H9 (cell line): ENCODE results near the gene DGCR2. TPM values are rescaled to one million over a fixed set of nuclear protein-coding genes. Genes with fewer than 3 reads are reported as not detected.

ENCODE experiments used
- DNase-seq: peaks from one replicate; pipeline ENCODE4 v3.0.0-alpha.2; 2017
- H2AFZ ChIP-seq: one replicate; pipeline ENCODE4 v1.6.1; 2013; ENCODE audit warnings: mild to moderate bottlenecking, low read length, control low read depth, moderate library complexity
- H2AK5ac ChIP-seq: 2 replicates; pipeline ENCODE4 v1.6.1; 2013; ENCODE audit warnings: low read length, control low read depth, mixed read lengths; ENCODE audit not compliant: insufficient read length
- H2BK120ac ChIP-seq: one replicate; pipeline ENCODE4 v1.6.1; 2013; ENCODE audit warnings: low read depth, mild to moderate bottlenecking, low read length, control low read depth, inconsistent platforms; ENCODE audit not compliant: poor library complexity, severe bottlenecking
- H2BK12ac ChIP-seq: 2 replicates; pipeline ENCODE4 v1.6.1; 2013; ENCODE audit warnings: low read length, control low read depth, mixed read lengths, low read depth; ENCODE audit not compliant: insufficient read length
- H2BK15ac ChIP-seq: 2 replicates; pipeline ENCODE4 v1.6.1; 2013; ENCODE audit warnings: low read depth, low read length, control low read depth
- H2BK20ac ChIP-seq: one replicate; pipeline ENCODE4 v1.6.1; 2013; ENCODE audit warnings: low read depth, mild to moderate bottlenecking, low read length, control low read depth, inconsistent platforms; ENCODE audit not compliant: poor library complexity, severe bottlenecking
- H2BK5ac ChIP-seq: 2 replicates; pipeline ENCODE4 v1.6.1; 2013; ENCODE audit warnings: low read length, control low read depth, mixed read lengths; ENCODE audit not compliant: insufficient read length
- H3K14ac ChIP-seq: 2 replicates; pipeline ENCODE4 v1.6.1; 2013; ENCODE audit warnings: low read length, control low read depth; ENCODE audit not compliant: insufficient read depth
- H3K18ac ChIP-seq: 2 replicates; pipeline ENCODE4 v1.6.1; 2013; ENCODE audit warnings: low read depth, mild to moderate bottlenecking, mixed read lengths, low read length, control low read depth; ENCODE audit not compliant: insufficient read length
- H3K23ac ChIP-seq: 2 replicates; pipeline ENCODE4 v1.6.1; 2013; ENCODE audit warnings: low read length, control low read depth, mixed read lengths, low read depth; ENCODE audit not compliant: insufficient read length
- H3K23me2 ChIP-seq: 2 replicates; pipeline ENCODE4 v1.6.1; 2013; ENCODE audit warnings: low read depth, mild to moderate bottlenecking, mixed read lengths, low read length, control low read depth; ENCODE audit not compliant: insufficient read length, poor library complexity, severe bottlenecking
- H3K27ac ChIP-seq: 2 replicates; pipeline ENCODE4 v1.5.1; 2013; ENCODE audit warnings: low read length, control low read depth, mixed read lengths, low read depth; ENCODE audit not compliant: insufficient read length
- H3K27me3 ChIP-seq: 2 replicates; pipeline ENCODE4 v1.6.1; 2013; ENCODE audit warnings: low read length, control low read depth, inconsistent platforms; ENCODE audit not compliant: insufficient read depth
- H3K4ac ChIP-seq: 2 replicates; pipeline ENCODE4 v1.6.1; 2013; ENCODE audit warnings: low read depth, mild to moderate bottlenecking, control low read depth, inconsistent platforms, low read length, moderate library complexity
- H3K4me1 ChIP-seq: 2 replicates; pipeline ENCODE4 v1.6.1; 2013; ENCODE audit warnings: low read length, control low read depth, inconsistent platforms; ENCODE audit not compliant: insufficient read depth
- H3K4me2 ChIP-seq: 2 replicates; pipeline ENCODE4 v1.6.1; 2013; ENCODE audit warnings: low read length, control low read depth, mixed read lengths; ENCODE audit not compliant: insufficient read length, insufficient read depth
- H3K56ac ChIP-seq: 2 replicates; pipeline ENCODE4 v1.6.1; 2013; ENCODE audit warnings: low read depth, mild to moderate bottlenecking, mixed read lengths, low read length, control low read depth; ENCODE audit not compliant: insufficient read length
- H3K79me1 ChIP-seq: 2 replicates; pipeline ENCODE4 v1.6.1; 2013; ENCODE audit warnings: low read depth, mild to moderate bottlenecking, moderate library complexity, low read length, control low read depth, inconsistent platforms; ENCODE audit not compliant: insufficient read depth, poor library complexity, severe bottlenecking
- H3K79me2 ChIP-seq: 2 replicates; pipeline ENCODE4 v1.6.1; 2013; ENCODE audit warnings: low read length, control low read depth, inconsistent platforms; ENCODE audit not compliant: insufficient read depth
- H3K9ac ChIP-seq: 2 replicates; pipeline ENCODE4 v1.6.1; 2013; ENCODE audit warnings: low read length, control low read depth, mixed read lengths; ENCODE audit not compliant: insufficient read length; ENCODE audit errors: extremely low read depth
- H3K9me3 ChIP-seq: one replicate; pipeline ENCODE4 v1.6.1; 2013; ENCODE audit warnings: low read depth, low read length, inconsistent platforms; ENCODE audit not compliant: control insufficient read depth
- H3T11ph ChIP-seq: one replicate; pipeline ENCODE4 v1.6.1; 2013; ENCODE audit warnings: mild to moderate bottlenecking, low read length, control low read depth, inconsistent platforms
- H4K20me1 ChIP-seq: one replicate; pipeline ENCODE4 v1.6.1; 2013; ENCODE audit not compliant: control insufficient read depth, insufficient read length, insufficient read depth
- H4K5ac ChIP-seq: 2 replicates; pipeline ENCODE4 v1.6.1; 2013; ENCODE audit warnings: low read depth, mild to moderate bottlenecking, mixed read lengths, low read length, control low read depth; ENCODE audit not compliant: insufficient read length
- H4K8ac ChIP-seq: replicated peaks from 2 replicates; pipeline ENCODE4 v1.6.1; 2013; ENCODE audit warnings: low read length, control low read depth, mixed read lengths, low read depth; ENCODE audit not compliant: insufficient read length
- H4K91ac ChIP-seq: 2 replicates; pipeline ENCODE4 v1.6.1; 2013; ENCODE audit warnings: low read depth, mild to moderate bottlenecking, moderate library complexity, mixed read lengths, low read length, control low read depth; ENCODE audit not compliant: insufficient read length
- H3K27ac Mint-ChIP-seq, 3 experiments: 2 replicates in 2 of 3; 3 replicates in 1 of 3; pipeline ENCODE4 v1.8.0; 2020 to 2021; ENCODE audit warnings: mixed read lengths in 3 of 3, mild to moderate bottlenecking in 1 of 3, moderate library complexity in 1 of 3
- H3K27me3 Mint-ChIP-seq: 2 replicates; pipeline ENCODE4 v1.8.0; 2021; ENCODE audit warnings: low read depth, mild to moderate bottlenecking, moderate library complexity, mixed read lengths
- H3K36me3 Mint-ChIP-seq, 3 experiments: 2 replicates in 2 of 3; 3 replicates in 1 of 3; pipeline ENCODE4 v1.8.0; 2020 to 2021; ENCODE audit warnings: low read depth in 3 of 3, mixed read lengths in 3 of 3; ENCODE audit not compliant: insufficient read depth in 1 of 3
- H3K4me1 Mint-ChIP-seq, 2 experiments: 2 replicates each; pipeline ENCODE4 v1.8.0; 2020; ENCODE audit warnings: mixed read lengths in 2 of 2
- H3K4me3 Mint-ChIP-seq, 2 experiments: 2 replicates in 1 of 2; 3 replicates in 1 of 2; pipeline ENCODE4 v1.8.0; 2020 to 2021; ENCODE audit warnings: mild to moderate bottlenecking in 2 of 2, mixed read lengths in 2 of 2, moderate library complexity in 1 of 2
- H3K9me3 Mint-ChIP-seq, 2 experiments: 2 replicates in 1 of 2; 3 replicates in 1 of 2; pipeline ENCODE4 v1.8.0; 2020; ENCODE audit warnings: mild to moderate bottlenecking in 2 of 2, mixed read lengths in 2 of 2, moderate library complexity in 1 of 2
- WGBS: extraction: QIAGEN DNeasy Blood & Tissue Kit; methylation state at CpG from one replicate; pipeline ENCODE4 v1.1.7; 2013; ENCODE audit warnings: missing lambda C conversion rate, low lambda C conversion rate, mixed read lengths; ENCODE audit not compliant: insufficient read length; ENCODE audit errors: extremely low coverage; 5-methylcytosine and 5-hydroxymethylcytosine counted together
- total RNA-seq: library from RNA; stranded (reverse); gene quantifications from 2 replicates; pipeline ENCODE4 v1.2.1, GENCODE V29; 2021
- TF ChIP-seq, protein P1 (sequence below): fragments of 200-600 bp; sonication (generic); conservative IDR thresholded peaks from 3 replicates; pipeline ENCODE4 v1.8.0; 2021; ENCODE audit warnings: antibody characterized with exemption, mild to moderate bottlenecking

The DGCR2 gene
- total RNA-seq, 1 experiment from 2014 or later, result 47.2 TPM

DNA sequence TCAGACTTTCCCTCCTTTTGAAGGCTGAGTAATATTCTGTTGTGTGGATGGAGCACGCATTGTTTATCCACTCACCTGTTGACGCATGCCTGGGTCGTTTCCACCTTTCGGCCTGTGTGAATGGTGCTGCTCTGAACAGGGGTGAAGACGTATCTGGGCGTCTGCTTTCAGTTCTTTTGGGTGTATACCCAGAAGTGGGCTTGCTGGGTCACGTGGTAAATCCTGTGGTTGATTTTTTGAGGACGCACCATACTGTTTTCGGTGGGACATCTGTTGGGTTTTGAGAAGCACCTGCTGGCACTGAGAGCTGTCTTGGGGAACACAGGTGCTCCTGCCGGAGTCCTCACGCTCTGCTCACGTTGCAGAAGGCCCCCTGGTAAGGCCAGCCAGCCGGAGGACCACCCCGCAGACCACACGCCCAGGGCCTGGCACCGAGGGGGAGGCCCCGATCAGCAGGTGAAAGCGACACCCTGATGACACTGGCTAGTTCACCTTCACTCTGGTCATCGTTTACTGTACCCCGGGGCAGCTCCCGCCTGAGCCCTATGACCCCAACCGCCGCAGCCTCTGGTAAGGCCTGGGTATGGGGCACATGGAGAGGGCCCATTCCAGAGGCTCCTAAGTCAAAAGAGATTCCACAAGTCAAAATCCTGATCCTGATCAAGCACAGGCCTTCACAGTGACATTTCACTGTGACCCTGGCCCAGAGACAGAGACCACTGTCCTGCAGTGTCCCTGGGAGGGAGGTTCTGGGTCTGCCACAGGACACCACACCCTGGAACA lies 131.7 kb downstream of the DGCR2 start:
- no peak for DNase-seq
- TF ChIP-seq, protein P1, sequence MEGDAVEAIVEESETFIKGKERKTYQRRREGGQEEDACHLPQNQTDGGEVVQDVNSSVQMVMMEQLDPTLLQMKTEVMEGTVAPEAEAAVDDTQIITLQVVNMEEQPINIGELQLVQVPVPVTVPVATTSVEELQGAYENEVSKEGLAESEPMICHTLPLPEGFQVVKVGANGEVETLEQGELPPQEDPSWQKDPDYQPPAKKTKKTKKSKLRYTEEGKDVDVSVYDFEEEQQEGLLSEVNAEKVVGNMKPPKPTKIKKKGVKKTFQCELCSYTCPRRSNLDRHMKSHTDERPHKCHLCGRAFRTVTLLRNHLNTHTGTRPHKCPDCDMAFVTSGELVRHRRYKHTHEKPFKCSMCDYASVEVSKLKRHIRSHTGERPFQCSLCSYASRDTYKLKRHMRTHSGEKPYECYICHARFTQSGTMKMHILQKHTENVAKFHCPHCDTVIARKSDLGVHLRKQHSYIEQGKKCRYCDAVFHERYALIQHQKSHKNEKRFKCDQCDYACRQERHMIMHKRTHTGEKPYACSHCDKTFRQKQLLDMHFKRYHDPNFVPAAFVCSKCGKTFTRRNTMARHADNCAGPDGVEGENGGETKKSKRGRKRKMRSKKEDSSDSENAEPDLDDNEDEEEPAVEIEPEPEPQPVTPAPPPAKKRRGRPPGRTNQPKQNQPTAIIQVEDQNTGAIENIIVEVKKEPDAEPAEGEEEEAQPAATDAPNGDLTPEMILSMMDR, result no peak
- H2BK15ac ChIP-seq, result no peak overlapping the region

More for the DNA sequence above, 131.7 kb downstream of the DGCR2 start:
- WGBS, result no CpG with 5 or more reads among the region's 23 CpGs
- H2AFZ ChIP-seq, result no peak overlapping the region
- no peaks in the 10 kb centered on the region for H4K20me1 ChIP-seq
- H3K9ac ChIP-seq, result no peak overlapping the region
- H3K23me2 ChIP-seq, result peaks cover 3% of the 10 kb centered on the region
- no peaks in the 10 kb centered on the region for H3K4me1 ChIP-seq
- H2BK120ac ChIP-seq, result no peak overlapping the region
- no peak overlapping the region for H3K23ac ChIP-seq
- Mint-ChIP-seq H3K36me3 (no peaks in the 10 kb centered on the region; a peak in 1 of 7 replicates), H3K27me3 (peaks cover 7% of the 10 kb centered on the region), H3K27ac (no peak overlapping the region), H3K9me3 (no peaks in the 10 kb centered on the region; a peak in 1 of 5 replicates), H3K4me1 (peaks cover 11 to 12% of the 10 kb centered on the region in 2 experiments), H3K4me3 (no peak overlapping the region)
- H2BK12ac ChIP-seq, result no peak overlapping the region
- no peak overlapping the region for H3K4me2 ChIP-seq
- H4K91ac ChIP-seq, result no peak overlapping the region
- H3K18ac ChIP-seq, result no peak overlapping the region
- H3K4ac ChIP-seq, result no peak overlapping the region
- H2BK20ac ChIP-seq, result no peak overlapping the region
- H2BK5ac ChIP-seq, result no peak overlapping the region
- H3K56ac ChIP-seq, result no peak overlapping the region
- H4K8ac ChIP-seq, result no peak overlapping the region
- no peaks in the 10 kb centered on the region for H3K9me3 ChIP-seq
- H3T11ph ChIP-seq, result no peak overlapping the region
- H3K27ac ChIP-seq, result no peak overlapping the region
- H3K79me1 ChIP-seq, result no peaks in the 10 kb centered on the region
- no peaks in the 10 kb centered on the region for H3K27me3 ChIP-seq
- no peak overlapping the region for H2AK5ac ChIP-seq
- no peak overlapping the region for H3K14ac ChIP-seq
- H4K5ac ChIP-seq, result no peak overlapping the region
- H3K79me2 ChIP-seq, result no peaks in the 10 kb centered on the region
